ENCODE results near the gene CCDC187. TPM values are rescaled to one million over a fixed set of nuclear protein-coding genes. Genes with fewer than 3 reads are reported as not detected.

CCDC187 gene
- total RNA-seq, 4 donors from 2014 or later = 0.27 to 5.1 (median 2.2) TPM

GRCh38 chr9:136290508-136291000, 13.3 kb downstream of the CCDC187 start:
- Histone ChIP-seq H3K9me3 (no peaks in the 10 kb centered on the region), H3K36me3 (no peaks in the 10 kb centered on the region), H3K27me3 (no peaks in the 10 kb centered on the region), H3K4me1 (no peaks in the 10 kb centered on the region), H3K4me3 (no peak overlapping the region), H3K27ac (no peak overlapping the region)
- DNase-seq = no peak
- TF ChIP-seq POLR2A (IDR thresholded peaks at IDR 0.05) (no peak), CTCF (IDR thresholded peaks at IDR 0.05) (no peak)
- intact Hi-C loops (cut with DNase I; ENCODE audit: low total_unique reads) = no loop called here

GRCh38 chr9:136289651-136290507, 14.0 kb downstream of the CCDC187 start:
- Histone ChIP-seq H3K27ac (no peak overlapping the region), H3K4me1 (no peaks in the 10 kb centered on the region), H3K36me3 (no peaks in the 10 kb centered on the region), H3K4me3 (no peak overlapping the region), H3K9me3 (no peaks in the 10 kb centered on the region), H3K27me3 (no peaks in the 10 kb centered on the region)
- no peak for DNase-seq
- intact Hi-C loops (cut with DNase I; ENCODE audit: low total_unique reads) = no loop called here
- TF ChIP-seq CTCF (IDR thresholded peaks at IDR 0.05) = no peak
- TF ChIP-seq POLR2A (IDR thresholded peaks at IDR 0.05) = no peak

- TF ChIP-seq POLR2A (IDR thresholded peaks at IDR 0.05) (no peak), CTCF (IDR thresholded peaks at IDR 0.05) (no peak)
- Histone ChIP-seq H3K27me3 (no peaks in the 10 kb centered on the region), H3K4me1 (no peaks in the 10 kb centered on the region), H3K27ac (no peak overlapping the region), H3K36me3 (no peaks in the 10 kb centered on the region), H3K4me3 (no peak overlapping the region), H3K9me3 (no peaks in the 10 kb centered on the region)
- no peak for DNase-seq
- intact Hi-C loops (cut with DNase I; ENCODE audit: low total_unique reads) = no loop called here
Observed at GRCh38 chr9:136287960-136288753, 15.7 kb downstream of the CCDC187 start.

GRCh38 chr9:136286987-136287379, 16.9 kb downstream of the CCDC187 start:
- H3K27ac ChIP-seq = no peak overlapping the region
- no peaks in the 10 kb centered on the region for H3K4me1 ChIP-seq
- no peaks in the 10 kb centered on the region for H3K9me3 ChIP-seq
- TF ChIP-seq CTCF (IDR thresholded peaks at IDR 0.05) = no peak
- no peak for TF ChIP-seq POLR2A (IDR thresholded peaks at IDR 0.05)
- no peak for DNase-seq
- no peaks in the 10 kb centered on the region for H3K27me3 ChIP-seq
- no peaks in the 10 kb centered on the region for H3K36me3 ChIP-seq
- no peak overlapping the region for H3K4me3 ChIP-seq
- intact Hi-C loops (cut with DNase I; ENCODE audit: low total_unique reads) = no loop called here

Data from uterus (tissue), 4 donors.